Cardiac fibroblast (primary cell): ENCODE results near the gene ST6GALNAC4.
A peak's percentile ranks its signal among the peaks of the same experiment; 100 is the strongest.

Experiments used
- DNase-seq, 2 donors: peaks; one replicate each; pipeline versions ENCODE4 v3.0.0 to v3.0.0-alpha.2; 2010; ENCODE audit warnings: low read depth in 2 of 2
- H3K4me3 ChIP-seq, 2 donors: replicated peaks in 1 of 2; 1 replicate in 1 of 2; 2 replicates in 1 of 2; pipeline ENCODE4 v1.5.1; 2011; ENCODE audit warnings: low read depth in 2 of 2, low read length in 2 of 2, mild to moderate bottlenecking in 2 of 2, moderate library complexity in 1 of 2
- TF ChIP-seq, protein P1 (sequence below): IDR thresholded peaks from one replicate; pipeline ENCODE4 v1.5.1; 2011; ENCODE audit warnings: low read depth, mild to moderate bottlenecking, low read length, inconsistent platforms

Gene ST6GALNAC4

DNA sequence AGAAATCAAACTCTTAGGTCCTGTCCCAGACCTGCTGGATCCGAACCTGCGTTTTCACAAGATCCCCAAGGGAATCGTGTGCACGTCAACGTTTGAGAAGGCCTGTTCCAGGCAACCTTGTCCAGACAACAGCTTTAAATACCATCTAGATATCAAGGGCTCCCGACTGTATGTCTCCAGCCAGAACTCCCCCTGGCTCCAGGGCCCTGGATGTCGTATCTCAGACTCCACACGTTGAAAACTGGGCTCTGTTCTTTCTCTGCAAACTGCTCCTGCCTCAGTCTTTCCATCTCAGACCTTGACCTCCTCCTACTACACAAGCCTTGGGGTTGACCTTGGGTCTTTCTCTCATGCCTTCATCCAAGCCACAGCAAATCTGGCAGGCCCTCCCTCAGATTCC lies 56.6 kb downstream of the ST6GALNAC4 start:
- no peak overlapping the region for H3K4me3 ChIP-seq
- DNase-seq = peak in 1 of 2 donors; percentile 78
- TF ChIP-seq, protein P1, sequence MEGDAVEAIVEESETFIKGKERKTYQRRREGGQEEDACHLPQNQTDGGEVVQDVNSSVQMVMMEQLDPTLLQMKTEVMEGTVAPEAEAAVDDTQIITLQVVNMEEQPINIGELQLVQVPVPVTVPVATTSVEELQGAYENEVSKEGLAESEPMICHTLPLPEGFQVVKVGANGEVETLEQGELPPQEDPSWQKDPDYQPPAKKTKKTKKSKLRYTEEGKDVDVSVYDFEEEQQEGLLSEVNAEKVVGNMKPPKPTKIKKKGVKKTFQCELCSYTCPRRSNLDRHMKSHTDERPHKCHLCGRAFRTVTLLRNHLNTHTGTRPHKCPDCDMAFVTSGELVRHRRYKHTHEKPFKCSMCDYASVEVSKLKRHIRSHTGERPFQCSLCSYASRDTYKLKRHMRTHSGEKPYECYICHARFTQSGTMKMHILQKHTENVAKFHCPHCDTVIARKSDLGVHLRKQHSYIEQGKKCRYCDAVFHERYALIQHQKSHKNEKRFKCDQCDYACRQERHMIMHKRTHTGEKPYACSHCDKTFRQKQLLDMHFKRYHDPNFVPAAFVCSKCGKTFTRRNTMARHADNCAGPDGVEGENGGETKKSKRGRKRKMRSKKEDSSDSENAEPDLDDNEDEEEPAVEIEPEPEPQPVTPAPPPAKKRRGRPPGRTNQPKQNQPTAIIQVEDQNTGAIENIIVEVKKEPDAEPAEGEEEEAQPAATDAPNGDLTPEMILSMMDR = no peak

DNA sequence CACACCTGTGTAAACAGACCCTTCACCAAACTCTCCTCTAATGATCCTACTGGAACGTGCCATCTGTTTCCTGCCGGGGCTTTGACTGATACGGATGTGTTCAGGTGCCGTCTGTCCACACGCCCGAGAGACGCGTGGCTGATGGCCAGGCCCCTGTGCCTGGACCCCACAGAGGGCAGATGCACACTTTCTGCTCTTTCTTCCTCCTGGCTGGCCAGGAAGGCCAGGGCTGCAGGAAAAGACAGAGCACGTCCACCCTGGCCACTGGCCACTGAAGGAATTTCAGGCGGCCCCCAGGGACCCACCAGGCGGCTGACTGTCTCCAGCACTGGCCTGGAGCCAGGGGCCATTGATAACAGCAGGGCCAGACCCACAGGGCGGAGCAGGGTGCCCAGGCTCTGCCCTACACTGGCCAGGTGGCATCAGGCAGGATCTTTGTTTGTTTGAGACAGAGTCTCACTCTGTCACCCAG lies 58.8 kb downstream of the ST6GALNAC4 start:
- H3K4me3 ChIP-seq = no peak overlapping the region
- peak; percentile 57 to 67 for DNase-seq
- TF ChIP-seq, protein P1 = no peak
